Globus pallidus (tissue), 1 donor: ENCODE results near the gene AP5M1.
"Not testable (repeated sequence)": the region's sequence is repeated elsewhere in the genome, so short reads cannot be mapped to it uniquely, and the experiment has no call there.

Experiments
- DNase-seq: peaks from one replicate; pipeline ENCODE4 v3.0.0-alpha.2; 2015; ENCODE audit warnings: low spot score

Gene AP5M1, protein sequence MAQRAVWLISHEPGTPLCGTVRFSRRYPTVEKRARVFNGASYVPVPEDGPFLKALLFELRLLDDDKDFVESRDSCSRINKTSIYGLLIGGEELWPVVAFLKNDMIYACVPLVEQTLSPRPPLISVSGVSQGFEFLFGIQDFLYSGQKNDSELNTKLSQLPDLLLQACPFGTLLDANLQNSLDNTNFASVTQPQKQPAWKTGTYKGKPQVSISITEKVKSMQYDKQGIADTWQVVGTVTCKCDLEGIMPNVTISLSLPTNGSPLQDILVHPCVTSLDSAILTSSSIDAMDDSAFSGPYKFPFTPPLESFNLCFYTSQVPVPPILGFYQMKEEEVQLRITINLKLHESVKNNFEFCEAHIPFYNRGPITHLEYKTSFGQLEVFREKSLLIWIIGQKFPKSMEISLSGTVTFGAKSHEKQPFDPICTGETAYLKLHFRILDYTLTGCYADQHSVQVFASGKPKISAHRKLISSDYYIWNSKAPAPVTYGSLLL

DNA sequence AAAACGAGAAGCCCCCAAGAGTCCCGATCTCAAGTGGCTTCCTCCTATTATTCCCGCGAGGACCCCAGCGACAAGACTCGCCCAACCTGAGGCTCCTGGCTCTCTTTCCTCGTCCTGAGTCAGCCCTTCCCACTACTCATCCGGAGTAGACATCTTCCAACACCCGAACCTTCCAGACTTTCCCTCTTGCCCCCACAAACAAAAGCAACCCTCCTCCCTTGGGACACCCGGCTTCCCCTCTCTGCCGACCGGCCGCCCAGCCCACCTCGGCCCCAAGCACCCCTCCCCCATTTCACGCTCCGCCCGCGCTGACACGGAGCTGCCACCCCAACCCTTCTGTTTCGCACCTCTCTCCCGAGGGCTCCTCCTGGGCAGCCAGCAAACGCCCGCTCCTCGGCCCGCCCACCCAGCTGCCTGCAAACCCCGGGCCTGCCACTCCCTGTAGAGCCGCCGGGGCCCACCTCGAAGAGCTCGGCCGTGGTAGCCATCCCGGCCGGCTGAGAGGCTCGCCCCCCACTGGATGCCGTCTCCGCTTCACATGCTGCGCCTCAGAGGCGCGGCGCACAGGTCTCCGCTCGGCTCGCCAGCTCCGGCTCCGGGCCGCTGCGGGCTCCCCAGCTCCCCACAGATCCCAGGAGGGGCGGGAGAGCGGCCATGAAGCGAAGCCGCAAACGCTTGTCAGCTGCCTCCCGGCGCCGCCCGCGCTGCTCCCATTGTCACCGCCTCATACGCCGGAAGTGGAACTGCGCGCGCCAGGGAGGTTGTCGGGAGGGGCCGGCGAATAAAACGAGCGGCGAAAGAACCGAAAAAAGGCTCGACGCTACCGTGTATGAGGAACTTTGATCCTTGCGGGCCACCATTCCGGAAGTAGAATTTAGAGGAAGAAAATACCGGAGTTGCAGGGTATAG, at the start of gene AP5M1, which contains the start of gene EXOC5:
Gene AP5M1, plus strand, starts transcription at position 811 of the 909 bp plus-strand sequence. CDS start 344 bp downstream, outside the sequence.
Gene EXOC5, minus strand, starts transcription at position 745 of the 909 bp plus-strand sequence. Its CDS starts 257 bp downstream, at position 488.
- peak; percentile 93 for DNase-seq

DNA sequence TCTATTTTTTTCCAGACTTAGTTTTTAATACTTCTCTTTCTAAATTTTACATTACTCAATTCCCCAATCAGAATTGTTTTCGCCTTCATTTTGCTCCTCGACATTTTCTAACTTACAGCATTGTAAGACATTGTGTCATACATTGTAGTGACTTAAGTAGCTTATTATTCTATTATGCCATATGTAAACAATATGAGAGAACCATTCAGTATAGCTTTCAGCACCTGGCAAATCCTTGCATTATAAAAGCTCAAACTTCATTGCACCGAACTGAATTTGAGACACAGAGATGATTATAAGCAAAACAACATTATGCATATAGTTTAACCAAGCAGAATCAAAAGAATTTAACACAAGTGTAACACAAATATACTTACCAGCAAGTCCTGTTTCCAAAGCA, 46.8 kb upstream of the AP5M1 start:
- no peak for DNase-seq

DNA sequence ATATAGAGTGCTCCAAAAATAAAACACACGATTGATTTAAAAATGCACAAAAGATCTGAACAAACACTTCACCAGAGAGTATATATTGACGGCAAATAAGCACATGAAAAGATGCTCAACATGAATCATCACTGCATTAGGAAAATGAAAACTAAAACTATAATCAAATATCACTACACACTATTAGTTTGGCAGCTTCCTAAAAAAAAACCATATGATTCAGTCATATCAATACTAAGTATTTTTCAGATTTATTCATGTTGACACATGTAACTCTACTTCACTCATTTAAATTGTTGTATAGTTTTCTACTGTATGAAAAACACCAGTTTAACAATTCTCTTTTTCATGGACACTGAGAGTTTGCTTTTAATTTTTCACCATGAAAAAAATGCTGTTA, 41.7 kb upstream of the AP5M1 start:
- DNase-seq = no peak

DNA sequence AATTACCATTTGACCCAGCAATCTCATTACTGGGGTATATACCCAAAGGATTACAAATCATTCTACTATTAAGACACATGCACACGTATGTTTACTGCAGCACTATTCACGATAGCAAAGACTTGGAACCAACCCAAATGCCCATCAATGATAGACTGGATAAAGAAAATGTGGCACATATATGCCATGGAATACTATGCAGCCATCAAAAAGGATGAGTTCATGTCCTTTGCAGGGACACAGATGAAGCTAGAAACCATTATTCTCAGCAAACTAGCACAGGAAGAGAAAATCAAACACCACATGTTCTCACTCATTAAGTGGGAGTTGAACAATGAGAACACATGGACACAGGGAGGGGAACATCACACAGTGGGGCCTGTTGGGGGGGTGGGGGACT, 40.5 kb upstream of the AP5M1 start:
- DNase-seq = not testable (repeated sequence)

DNA sequence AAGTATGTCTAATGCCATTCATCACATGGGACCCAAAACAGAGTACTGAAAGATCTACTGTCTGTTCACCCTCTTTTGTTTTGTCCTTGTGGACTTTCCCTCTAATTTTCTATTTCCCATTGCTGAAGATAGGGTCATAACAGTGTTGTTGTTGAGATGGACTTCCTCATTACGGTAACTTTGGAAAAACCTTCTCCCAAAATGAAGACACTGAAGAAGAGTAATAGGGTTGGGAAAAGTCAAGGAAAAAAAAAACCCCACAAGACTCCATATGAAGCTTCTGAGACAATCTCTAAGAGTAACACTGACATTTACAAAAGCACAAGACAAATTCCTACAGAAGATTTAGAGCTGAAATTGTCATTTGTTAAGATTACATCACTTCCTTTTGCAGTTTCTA, 36.8 kb upstream of the AP5M1 start:
- DNase-seq = no peak

DNA sequence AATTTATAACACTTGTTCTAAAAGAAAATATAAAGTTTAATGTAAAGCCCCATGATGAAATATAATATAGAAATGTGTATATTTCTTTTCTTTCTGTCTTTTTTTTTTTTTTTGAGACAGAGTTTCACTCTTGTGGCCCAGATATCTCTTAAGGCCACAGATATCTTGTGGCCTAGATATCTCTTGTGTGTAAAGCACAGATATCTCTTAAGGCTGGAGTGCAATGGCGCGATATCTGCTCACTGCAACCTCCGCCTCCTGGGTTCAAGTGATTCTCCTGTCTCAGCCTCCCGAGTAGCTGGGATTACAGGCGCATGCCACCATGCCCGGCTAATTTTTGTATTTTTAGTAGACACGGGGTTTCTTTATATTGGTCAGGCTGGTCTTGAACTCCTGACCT, 28.7 kb upstream of the AP5M1 start:
- not testable (repeated sequence) for DNase-seq

DNA sequence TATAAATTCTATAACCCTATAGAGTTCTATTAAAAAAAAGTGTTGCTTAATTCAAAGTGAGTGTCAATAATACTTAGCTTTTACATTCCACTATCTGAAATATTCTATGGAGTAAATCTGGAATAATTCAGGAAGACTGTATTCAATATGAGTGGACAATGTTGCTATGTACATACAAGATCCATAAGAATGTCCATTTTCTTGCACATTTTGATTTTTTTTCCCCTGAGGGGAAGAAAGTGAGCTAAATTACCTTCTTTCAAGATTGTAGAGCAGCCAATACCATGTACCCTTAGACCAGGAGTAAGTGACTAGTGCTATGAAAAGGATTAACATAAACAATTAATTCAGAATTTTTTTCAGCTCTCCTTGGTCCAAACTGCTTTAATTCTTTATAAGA, 25.5 kb upstream of the AP5M1 start:
- DNase-seq = no peak

DNA sequence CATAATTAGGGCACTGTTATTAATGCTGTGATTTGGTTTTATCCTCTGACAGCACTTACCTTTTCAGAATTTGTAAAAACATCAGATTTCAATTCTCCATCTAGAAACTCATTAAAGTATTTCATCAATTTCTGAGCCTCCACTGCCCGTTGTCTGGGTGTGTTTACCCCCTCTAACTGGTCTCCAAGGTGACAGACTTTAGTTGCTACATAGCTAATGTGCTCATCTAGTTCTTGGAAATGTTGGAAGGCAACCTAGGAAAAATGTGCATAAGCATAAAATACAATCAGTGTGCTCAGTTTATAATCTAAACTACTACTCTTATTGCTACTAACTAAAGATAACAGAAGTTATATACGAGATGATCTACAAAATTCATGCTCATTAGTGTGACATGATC, 24.7 kb upstream of the AP5M1 start:
- no peak for DNase-seq

DNA sequence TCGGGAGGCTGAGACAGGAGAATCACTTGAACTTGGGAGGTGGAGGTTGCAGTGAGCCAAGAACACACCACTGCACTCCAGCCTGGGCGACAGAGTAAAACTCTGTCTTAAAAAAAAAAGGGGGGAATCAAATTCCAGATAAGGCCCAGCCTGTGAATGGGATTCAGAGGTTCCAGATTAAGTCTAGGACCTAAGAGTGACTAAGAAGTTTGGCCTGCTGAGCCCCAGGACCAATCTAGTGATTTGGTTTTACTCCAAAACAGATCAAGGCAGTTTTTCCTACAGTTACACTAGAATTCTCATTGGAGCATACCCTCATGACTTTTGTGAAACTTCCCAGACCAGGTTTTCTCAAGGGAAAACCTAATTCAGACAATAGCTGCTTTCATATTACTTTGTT, 22.8 kb upstream of the AP5M1 start:
- DNase-seq = no peak

DNA sequence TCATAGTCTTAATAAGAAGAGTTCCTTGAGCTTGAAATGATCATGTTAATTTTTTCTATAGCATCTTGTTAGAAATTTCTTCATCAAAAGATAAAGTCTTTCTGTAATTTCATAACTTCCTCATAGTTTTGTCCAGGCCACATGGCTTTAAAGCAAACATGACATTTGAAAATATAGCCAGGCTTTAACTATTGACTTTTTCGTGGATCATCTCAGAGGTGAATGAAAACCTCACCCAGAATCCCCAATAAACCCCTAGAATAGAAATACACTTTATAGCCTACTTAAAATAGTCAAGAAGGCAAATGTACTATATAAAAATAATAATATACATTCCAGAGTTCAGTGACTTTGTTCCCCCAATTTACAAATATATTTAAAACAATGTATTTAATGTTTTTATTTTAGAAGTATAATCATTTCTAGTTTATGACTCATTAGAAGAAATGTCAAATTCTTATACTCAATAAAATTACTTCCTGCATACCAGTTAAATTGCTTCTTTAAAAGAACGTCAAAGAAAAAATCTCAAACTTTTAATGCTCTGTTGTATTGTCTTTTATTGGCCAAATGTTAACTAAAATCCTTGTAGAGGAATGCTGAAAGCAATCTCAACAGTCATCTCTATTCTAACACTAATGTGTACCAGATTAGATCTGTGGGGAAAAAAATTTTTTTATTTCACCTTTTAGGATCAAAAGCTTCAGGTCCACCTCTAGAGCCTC, 21.7 kb upstream of the AP5M1 start:
- no peak for DNase-seq

DNA sequence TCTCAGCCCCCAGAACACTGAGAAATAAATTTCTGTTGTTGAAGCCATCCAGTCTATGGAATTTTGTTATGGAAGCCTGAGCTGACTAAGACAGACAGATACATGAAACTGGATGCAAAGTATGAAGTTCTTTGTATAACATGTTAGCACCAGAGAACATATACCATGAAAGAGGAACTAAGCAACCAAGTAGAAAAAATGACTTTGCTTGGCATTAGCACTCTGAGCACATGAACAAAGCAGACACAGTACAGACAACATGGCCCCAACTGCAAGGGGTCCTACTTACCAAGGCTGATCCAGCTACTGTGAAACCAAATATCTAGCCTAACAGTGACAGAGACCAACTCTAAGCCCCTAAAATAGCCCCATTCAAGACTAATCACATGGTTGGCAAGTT, 13.9 kb upstream of the AP5M1 start:
- no peak for DNase-seq

DNA sequence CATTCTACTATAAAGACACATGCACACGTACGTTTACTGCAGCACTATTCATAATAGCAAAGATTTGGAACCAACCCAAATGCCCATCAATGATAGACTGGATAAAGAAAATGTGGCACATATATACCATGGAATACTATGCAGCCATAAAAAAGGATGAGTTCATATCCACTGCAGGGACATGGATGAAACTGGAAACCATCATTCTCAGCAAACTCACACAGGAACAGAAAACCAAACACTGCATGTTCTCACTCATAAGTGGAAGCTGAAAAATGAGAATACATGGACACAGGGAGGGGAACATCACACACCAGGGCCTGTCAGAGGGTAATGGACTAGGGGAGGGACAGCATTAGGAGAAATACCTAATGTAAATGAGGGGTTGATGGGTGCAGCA, 10.6 kb upstream of the AP5M1 start:
- not testable (repeated sequence) for DNase-seq

DNA sequence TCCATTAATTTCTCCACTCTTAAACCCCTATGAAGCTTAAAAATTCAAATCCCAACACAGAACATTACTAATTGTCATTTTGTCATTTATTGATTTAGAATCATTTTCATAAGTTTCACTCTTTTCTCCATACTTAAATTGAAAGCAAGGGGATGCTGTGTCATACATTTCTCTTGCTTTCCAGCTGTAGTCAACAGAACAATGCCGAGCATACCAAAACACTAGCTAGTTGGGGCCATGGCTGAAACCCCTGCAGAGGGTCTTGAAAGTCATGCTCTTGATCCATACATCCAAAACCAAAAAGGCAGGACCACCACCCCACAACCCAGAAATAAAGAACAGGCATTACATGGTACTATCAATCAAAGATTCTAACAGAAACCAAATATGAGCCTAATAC, 9.1 kb upstream of the AP5M1 start:
- DNase-seq = no peak

DNA sequence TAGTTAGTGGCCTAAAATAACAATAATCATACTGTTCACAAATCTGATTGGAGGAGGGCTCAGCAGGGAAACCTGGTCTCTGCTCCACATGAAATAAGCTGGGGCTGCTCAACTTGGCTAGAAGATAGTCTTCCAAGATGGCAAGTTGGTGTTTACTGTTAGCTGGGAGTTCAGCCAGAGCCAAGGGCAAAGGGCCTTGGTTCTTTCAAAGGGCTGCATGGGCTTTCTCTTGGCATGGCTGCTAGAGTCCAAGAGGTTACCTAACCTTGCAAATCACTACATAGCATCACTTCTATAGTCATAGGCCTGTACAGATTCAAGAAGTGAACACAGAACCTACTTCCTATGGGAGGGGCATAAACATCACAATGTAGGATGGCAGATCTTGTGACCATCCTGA, 7.2 kb upstream of the AP5M1 start:
- DNase-seq = no peak

DNA sequence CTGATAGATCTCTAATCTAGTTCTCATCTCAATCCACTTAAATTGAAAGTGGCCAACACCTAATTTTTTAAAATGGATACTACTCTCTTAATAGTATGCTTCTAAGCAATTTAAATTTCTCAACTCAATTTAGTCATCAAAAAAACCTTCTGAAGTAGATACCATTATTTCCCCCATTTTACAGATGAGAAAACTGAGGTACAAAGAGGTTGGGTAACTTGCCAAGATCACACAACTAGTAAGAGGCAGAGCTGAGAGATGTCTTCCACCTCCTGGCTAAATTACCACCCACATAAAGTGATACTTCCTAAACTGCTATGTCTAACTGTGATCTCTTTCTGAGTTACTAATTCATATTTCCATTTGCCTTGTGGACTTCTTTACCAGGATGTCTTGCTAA, 6.7 kb upstream of the AP5M1 start:
- DNase-seq = no peak

DNA sequence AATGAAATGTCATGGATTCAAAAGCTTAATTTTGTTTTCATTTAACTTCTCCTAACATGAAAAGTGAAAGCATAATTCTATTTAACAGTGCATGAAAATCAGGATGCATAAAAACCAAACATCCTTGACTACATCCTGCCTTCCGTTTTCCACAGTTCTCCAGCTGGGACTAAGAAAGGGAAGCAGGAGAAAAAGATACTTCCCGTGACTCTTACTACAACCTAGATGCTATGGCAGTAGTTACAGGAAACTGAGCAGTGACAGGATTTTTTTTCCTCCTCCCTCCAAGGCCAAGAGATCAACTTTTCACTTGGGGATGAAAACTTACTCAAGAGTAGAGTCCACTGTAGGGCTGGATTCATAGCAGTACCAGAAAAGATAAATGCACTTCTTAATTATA, 2.7 kb upstream of the AP5M1 start:
- no peak for DNase-seq

DNA sequence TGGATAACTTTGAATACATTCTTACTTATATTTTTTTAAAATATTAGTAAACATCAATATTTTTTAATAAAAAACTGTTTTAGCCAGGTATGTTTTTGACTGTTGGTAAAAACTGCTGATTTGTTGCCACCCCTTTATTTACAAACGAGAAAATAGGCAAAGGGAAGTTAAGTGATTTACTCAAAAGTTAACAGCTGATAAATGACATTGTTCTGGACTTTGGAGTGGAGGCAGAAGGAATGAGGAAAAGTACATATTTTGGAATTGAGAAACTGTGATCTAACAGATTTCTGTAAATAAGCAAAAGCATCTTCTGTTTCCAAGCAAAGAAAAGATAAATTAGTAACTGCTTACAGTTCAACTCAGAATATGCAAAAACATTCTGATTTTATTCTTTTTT, 4.5 kb downstream of the AP5M1 start:
- DNase-seq = no peak

DNA sequence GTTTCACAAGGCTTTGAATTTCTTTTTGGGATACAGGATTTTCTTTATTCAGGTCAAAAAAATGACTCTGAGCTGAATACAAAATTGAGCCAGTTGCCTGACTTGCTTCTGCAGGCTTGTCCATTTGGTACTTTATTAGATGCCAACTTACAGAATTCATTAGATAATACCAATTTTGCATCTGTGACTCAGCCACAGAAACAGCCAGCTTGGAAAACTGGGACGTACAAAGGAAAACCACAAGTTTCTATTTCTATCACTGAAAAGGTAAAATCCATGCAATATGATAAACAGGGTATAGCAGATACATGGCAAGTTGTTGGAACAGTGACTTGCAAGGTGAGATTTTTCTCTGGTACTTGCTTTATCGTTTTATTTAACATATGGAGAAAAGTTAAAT, 5.8 kb downstream of the AP5M1 start:
- no peak for DNase-seq

DNA sequence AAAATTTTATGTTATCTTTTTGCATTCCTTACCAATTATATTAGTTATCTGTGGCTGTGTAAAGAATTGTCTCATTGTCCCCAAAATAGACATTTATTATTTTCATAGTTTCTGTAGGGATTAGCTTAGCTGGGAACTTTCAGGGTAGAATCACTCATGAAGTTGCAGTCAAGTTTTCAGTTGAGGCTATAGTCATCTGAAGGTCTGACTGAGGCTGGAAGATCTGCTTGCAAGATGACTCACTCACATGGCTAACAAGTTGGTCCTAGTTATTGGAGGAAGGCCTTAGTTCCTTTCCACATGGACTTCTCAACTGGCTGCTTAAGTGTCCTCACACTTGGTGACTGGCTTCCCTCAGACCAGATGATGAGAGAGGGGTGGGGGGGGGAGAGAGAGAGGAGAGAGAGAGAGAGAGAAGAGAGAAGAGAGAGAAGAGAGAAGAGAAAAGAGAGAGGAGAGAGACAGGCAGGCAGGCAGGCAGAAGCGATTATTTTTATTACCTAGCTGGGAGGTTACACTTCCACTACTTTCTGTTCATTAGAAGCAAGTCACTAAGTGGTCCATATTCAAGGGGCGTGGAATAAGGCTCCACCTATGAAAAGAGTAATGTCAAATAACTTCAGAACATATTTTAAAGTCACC, 6.4 kb downstream of the AP5M1 start:
- no peak for DNase-seq

DNA sequence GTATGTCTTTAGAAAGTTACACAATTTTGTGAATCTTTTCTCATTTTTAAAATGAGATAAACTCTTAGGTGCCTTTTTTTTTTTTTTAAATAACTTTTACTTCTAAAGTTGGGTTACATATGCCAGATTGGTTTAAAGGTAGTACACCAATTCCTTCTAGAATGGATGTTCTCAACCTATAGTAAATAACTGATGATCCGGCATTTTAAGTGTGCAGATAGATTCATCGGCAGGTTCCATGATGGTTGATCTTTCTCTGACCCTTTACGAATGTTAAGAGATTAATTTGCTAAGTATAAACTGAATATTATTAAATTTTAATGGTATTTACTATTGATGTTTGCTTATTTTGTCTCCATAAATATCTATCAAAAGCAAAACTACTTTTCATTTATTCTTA, 8.3 kb downstream of the AP5M1 start:
- DNase-seq = no peak

DNA sequence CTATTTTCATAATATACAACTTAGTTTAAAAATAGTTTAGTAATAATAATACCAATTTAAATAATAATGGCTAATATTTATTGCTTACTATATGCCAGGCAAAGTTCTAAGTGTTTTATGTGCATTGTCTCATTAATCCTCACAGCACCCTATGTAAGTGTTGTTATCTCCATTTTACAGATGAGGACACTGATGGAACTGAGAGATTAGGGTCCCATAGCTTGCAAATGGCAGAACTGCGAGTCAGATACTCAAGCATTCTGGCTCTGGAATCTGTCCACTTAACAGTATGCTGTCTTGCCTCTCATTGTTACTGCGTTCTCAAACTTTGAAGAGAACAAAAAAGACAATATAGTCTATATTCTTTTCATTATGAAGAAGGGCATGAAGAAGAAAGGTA, 19.0 kb downstream of the AP5M1 start:
- DNase-seq = no peak

DNA sequence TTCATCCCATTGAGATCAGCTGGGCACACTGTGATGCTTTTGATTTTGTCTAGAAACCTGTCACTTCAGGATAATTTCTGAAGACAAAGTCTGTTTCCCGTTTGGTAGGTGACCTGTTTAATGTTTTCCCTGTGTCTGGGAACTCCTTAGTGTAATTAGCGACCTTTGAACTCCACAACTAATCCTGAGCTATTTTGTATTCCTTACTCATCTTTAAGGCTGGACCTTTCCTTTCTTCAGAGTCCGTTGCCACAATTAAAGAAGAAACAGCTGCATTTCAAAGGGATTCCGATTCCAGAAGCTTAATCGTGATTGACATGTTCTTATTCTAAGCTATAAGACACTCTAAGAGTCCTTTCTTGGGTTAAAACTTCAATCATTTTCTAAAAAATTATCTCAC, 22.0 kb downstream of the AP5M1 start:
- DNase-seq = no peak
